Superior temporal gyrus (tissue), 1 donor: ENCODE measurements around the gene AKR1C4.
"Not testable (repeated sequence)": the region's sequence is repeated elsewhere in the genome, so short reads cannot be mapped to it uniquely, and the experiment has no call there.

Experiments used
- DNase-seq: peaks from one replicate; pipeline ENCODE4 v3.0.0-alpha.2; 2016; ENCODE audit errors: extremely low spot score

The AKR1C4 gene

DNA sequence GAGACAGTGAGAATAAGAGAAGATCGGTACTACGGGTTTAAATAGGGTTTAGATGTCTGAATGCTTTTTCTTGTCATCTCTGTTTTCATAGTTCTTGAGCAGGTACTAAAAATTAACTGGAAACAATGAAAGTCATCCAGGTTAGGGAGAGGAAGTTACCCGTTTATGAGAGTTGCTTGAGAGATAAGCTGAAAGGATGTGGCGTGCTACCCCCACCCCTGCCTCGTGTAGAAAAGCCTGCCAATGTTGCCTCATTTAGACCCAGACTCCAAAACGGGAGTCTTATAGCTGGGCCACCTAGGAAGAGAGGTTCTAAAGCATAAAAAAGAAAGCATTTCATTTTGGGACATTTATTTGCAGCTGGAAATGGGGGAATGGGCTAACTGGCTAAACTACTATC is 10.2 kb downstream of the AKR1C4 start:
- no peak for DNase-seq

DNA sequence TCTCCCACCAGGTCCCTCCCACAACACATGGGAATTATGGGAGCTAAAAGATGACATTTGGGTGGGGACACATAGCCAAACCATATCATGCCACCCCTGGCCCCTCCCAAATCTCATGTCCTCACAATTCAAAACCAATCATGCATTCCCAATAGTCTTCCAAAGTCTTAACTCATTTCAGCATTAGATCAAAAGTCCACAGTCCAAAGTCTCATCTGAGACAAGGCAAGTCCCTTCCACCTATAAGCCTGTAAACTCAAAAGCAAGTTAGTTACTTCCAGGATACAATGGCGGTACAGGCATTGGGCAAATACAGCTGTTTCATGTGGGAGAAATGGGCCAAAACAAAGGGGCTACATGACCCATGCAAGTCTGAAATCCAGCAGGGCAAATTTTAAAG is 13.1 kb downstream of the AKR1C4 start:
- DNase-seq, result not testable (repeated sequence)

DNA sequence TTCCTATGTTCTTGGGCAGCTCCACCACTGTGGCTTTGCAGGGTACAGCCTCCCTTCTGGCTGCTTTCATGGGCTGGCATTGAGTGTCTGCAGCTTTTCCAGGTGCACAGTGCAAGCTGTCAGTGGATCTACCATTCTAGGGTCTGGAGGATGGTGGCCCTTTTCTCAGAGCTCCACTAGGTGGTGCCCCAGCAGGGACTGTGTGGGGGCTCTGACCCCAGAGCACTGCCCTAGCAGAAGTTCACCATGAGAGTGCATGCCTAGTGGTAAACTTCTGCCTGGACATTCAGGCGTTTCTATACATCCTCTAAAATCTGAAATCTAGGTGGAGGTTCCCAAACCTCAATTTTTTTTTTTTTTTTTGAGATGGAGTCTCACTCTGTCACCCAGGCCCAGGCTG is 13.6 kb downstream of the AKR1C4 start:
- DNase-seq, result not testable (repeated sequence)

DNA sequence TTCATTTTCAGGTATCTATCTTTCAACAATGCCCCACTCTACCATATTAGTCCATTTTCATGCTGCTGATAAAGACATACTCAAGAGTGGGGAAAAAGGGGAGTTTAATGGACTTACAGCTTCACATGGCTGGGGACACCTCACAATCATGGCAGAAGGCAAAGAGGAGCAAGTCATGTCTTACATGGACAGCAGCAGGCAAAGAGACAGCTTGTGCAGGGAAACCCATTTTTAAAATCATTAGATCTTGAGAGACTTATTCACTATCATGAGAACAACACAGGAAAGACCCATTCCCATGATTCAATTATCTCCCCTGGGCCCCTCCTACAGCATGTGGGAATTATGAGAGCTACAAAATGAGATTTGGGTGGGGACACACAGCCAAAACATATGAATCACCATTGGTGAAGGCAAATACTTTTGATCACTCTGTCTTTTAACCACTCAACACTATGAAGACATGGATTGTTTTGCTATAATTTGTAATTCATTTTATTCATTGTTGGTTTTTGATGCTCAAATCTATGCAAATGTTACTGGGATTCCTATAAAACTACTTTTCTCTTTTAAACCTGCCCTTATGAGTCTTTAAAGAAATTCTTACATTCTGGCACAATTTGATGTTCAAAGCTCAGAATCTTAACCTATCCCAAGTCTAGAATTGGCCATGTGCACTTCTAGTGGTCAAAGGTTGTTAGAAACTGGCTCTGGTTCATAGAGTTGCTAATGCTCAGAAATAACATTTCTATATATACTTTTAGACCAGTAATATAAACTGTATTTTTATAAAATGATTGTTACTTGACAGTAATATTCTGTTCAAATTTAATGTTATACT is 15.3 kb downstream of the AKR1C4 start:
- no peak for DNase-seq

DNA sequence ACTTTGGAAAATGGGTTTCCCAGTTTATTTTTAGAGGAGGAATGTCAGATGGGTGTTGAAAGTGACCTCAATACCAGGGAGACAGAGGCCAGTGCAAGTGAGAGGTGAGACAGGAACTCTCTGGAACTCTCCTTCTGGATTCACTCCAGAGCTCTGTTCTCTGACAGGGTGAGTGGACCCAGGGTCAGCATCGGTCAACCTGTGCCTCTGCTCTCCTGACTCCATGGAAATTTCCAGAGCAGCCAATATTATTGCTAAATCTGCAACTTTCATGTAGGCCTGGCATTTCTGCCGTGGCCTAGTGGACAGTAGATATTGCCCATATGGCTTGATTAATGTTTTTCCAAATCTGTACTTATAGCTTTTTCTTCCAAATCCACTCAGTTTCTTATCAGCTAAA is 20.2 kb downstream of the AKR1C4 start:
- no peak for DNase-seq

DNA sequence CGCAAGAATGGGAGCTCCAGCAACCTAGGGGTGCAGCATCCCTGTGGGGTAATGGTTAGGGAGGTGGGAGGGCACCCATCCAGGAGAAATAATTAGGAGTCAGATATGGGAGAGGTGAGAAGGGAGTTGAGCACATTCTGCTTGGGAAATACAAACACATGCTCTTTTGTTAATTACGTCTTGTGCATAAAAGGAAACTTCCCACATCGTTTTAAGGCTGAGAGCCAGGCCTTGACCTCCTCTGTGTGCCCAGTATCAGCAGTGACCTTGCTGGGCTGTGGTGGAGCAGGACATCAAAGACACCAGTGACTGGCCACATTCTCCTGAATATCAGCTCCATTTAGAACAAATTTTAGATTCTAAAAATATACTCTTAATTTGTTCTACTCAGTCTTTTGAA is 22.6 kb downstream of the AKR1C4 start:
- no peak for DNase-seq

DNA sequence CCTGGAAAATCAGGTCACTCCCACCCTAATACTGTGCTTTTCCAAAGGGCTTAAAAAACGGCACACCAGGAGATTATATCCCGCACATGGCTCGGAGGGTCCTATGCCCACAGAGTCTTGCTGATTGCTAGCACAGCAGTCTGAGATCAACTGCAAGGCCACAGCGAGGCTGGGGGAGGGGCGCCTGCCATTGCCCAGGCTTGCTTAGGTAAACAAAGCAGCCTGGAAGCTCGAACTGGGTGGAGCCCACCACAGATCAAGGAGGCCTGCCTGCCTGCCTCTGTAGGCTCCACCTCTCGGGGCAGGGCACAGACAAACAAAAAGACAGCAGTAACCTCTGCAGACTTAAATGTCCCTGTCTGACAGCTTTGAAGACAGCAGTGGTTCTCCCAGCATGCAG is 26.3 kb downstream of the AKR1C4 start:
- not testable (repeated sequence) for DNase-seq

DNA sequence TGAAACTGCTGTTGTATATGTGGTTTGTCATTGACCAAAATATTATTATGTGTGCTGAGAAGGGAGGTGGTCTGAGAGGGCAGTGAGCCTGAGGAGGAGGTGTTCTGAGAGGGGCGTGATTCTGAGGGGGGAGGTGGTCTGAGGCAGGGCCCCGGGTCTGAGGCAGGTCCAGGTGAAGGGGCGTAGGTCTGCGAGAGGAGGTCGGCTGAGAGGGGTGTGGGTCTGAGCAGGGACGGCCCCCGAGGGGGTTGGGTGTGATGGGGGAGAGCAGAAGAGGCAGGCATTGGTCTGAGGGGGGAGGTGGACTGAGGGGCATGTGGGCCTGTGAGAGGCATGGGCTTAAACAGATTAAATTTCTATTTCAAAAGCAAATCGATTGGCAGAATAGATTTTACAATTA is 32.4 kb downstream of the AKR1C4 start:
- DNase-seq, result no peak

DNA sequence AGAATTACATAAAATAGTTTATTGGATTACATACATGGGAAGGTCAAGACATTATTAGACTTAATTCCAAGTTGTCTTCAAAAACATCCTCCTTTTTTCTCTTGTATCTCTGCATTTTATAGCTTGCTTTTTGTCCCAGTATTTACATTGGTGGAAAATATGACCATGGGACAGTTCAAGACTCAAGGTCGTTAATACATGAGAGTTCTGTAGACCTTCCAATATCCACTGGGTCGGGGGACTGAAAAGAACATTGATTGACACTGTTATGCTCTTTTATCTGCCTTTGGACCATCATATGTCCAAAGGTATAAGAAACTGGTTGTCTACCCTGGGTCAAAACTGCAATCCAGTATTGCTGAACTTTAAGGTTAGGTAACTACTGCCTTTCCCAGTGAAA is 36.7 kb downstream of the AKR1C4 start:
- no peak for DNase-seq

DNA sequence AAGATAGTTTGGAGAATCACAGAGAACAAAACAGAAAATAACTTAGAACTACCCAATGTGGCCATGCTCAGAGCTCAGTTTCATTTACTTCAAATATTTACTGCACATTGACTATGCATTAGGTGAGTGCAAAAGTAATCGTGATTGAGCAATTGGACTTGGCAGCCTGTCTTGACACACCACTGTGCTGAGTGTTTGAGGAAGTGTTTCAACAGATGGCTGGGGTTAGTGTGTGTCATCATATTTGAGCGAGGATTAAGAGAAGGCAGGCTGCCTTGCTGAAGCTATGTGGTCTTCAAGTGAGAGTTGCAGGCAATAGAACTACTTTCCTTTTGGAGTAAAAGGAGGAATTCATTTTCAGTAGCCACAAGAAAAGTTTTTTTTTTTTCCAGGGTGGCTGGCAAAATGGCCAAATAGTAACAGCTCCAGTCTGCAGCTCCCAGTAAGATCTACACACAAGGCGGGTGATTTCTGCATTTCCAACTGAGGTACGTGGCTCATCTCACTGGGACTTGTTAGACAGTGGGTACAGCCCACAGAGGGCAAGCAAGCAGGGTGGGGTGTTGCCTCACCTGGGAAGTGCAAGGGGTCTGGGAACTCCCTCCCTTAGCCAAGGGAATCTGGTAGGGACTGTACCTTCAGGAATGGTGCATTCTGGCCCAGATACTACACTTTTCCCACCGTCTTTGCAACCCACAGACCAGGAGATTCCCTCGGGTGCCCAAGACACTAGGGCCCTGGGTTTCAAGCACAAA is 37.6 kb downstream of the AKR1C4 start:
- no peak for DNase-seq

DNA sequence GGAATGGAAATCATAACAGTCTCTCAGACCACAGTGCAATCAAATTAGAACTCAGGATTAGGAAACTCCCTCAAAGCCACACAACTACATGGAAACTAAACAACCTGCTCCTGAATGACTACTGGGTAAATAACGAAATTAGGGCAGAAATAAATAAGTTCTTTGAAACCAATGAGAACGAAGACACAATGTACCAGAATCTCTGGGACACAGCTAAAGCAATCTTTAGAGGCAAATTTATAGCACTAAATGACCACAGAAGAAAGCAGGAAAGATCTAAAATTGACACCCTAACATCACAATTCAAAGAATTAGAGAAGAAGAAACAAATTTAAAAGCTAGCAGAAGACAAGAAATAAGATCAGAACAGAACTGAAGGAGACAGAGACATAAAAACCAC is 40.9 kb downstream of the AKR1C4 start:
- DNase-seq, result not testable (repeated sequence)

DNA sequence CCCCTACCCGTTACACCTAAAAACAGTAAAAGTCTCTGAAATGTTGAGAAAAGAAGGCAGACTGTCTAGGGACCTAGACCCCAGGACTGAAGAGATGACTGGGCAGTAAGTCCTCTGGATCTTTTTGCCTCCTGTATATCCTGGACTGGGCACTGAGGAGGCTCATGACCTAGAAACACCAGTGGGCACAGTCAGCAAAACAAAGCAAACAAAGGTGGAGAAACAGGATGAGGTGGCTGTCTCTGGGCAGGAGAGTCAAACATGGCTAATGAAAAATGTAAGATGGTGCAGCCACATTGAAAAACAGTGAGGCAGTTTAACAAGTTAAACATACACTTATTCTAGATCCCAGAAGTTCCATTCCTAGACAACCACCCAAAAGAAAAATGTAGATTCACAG is 45.9 kb downstream of the AKR1C4 start:
- no peak for DNase-seq

DNA sequence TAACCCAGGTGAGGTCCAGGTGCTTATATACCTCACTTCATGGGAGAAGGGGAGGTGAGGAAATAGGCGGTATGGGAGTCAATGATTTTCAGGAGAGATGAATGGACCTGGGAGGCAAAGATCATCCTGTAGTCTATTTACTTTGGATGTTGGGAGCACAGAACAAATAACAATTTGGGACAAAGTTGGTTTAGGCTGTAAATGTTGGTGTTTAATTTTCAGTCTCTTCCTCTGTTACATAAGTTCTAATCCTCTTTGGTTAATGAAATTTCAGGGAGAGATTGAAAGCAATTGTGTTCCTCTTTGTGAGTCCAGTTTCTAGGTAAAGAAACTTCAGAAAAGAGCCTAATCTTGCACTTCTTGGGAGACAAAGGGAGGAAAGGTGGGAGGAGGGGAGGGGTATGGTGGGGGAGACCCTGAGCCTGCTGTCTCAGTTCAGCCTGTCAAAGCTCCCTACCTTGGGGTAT is 46.9 kb downstream of the AKR1C4 start:
- no peak for DNase-seq

DNA sequence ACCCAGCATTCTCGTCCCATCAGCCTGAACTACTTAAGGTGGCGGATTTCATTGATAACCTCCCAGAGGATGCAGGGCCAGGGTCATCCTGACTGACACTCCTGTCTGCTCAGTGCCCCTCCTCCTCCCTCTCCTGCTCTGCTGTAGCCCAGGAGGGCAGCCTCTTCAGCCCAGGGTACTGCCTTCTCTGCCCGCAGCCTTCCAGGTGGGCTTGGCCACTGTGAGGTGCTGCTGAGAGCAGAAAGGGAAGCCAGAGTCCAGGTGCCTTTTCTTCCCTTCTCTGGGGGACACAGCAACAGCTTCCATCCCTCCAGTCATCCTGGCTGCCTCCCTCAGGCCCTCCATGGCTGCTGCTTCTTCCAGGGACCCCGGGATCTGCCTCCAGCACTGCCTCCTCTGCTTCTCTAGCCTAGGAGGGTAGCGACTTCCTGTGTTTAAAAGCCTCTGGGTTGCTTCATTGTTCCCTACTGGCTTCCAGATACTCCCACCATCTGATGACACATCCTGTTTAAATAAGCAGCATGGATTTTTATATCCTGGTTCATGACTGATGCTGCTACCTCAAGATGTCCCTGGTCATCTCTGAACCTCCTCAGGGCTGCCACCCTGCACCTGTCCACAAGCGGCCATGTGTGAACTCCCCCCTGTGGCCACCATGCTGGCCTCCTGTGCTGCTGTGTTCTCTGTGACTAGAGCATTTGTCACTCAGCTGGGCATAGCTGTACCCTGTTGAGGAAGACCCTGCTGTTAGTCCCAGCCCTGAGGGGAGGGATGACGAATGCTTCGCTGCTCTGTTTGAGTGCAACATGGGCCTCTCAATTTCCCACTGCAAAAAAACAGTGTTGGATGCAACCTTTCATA is 55.8 kb downstream of the AKR1C4 start:
- no peak for DNase-seq

DNA sequence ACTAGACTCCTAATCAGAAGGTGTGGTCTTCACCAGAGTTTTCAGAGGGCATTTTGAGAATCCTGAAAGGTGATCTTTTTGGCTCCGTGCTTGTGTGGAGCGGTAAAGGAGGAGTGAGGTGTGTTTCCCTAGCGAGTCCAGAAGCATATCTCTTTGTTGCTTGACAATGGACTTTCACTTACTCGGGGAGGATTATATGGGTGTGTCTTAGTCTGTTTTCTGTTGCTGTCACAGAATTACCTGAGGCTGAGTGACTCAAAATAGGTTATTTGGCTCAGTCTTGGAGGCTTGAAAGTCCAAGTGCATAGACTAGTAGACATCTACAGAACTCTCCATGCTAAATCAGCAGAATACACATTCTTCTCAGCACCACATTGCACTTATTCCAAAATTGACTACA is 57.9 kb downstream of the AKR1C4 start:
- DNase-seq, result no peak

DNA sequence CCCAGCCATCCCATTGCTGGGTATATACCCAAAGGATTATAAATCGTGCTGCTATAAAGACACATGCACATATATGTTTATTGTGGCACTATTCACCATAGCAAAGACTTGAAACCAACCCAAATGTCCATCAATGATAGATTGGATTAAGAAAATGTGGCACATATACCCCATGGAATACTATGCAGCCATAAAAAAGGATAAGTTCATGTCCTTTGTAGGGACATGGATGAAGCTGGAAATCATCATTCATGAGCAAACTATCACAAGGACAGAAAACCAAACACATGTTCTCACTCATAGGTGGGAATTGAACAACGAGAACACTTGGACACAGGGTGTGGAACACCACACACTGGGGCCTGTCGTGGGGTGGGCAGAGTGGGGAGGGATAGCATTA is 61.1 kb downstream of the AKR1C4 start:
- not testable (repeated sequence) for DNase-seq

DNA sequence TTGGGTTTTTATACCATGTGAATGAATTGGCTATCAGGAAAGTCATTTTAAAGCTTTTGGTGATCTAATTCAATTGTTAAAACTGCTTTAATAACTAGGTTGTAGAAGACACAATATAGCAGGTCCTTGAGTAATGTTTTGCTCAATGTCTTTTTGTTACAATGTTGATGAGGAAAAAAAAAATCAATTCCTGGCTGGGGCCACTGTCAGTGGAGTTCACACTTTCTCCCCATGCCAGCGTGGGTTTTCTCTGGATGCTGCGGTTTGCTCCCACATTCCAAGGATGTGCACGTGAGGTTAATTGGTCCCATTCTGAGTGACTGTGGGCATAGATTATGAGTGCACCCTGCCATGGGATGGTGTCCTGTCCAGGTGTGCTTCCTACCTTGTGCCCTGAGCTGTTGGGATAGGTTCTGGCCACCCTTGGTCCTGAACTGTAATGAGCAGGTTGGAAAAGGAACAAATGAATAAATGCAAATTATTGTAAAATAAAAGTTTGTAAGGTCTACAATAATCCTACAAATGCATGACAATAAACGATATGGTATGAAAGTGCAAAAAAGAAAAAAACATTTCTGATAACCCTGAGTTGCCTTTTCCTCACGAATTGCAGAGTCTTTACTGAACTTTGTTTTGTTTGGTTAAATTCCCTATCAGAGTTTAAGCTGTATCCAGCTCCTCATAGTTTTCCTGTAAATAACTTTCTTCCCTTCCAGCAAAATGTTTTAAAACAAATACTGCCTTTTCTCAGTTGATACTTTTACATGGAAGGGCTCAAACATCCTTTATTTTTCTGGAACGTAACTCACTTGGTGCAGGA is 62.7 kb downstream of the AKR1C4 start:
- DNase-seq, result no peak

DNA sequence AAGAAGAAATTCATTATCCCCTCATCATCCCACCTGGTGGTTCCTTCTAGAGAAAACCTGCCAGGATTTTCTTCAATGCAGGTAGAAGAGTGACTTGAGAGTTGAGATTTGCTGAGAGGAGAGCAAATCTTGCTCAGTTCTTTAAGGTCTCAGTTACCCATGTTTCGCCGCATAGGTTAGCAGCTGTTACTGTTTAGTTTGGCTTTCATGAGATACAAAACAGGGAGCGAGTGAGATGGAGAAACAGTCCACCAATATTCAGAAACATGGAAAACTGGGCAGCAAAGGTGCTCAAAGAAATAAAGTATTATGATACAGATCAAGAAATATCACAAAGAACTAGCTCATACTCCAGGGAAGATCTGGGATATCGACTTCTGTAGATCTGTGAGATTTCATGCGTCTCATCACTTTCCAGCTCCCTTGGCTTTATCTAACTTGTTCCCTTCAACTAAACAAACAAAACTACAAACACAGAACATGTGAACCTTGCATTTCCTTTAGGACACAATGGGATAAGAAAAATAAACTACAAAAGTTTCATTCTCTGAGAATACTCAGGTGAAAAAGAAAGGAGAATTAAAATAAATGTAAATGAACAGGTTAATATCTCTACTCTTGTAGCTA is 63.4 kb downstream of the AKR1C4 start:
- no peak for DNase-seq

DNA sequence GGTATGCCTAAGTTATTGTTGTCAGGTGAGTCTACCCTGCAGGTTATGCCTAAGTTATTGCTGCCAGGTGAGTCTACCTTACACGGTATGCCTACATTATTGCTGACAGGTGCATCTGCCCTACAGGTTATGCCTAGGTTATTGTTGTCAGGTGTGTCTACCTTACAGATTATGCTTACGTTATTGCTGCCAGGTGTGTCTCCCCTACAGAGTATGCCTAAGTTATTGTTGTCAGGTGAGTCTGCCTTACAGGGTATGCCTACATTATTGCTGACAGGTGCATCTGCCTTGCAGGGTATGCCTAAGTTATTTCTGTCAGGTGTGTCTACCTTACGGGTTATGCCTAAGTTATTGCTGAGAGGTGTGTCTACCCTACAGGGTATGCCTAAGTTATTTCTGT is 64.2 kb downstream of the AKR1C4 start:
- DNase-seq, result no peak

DNA sequence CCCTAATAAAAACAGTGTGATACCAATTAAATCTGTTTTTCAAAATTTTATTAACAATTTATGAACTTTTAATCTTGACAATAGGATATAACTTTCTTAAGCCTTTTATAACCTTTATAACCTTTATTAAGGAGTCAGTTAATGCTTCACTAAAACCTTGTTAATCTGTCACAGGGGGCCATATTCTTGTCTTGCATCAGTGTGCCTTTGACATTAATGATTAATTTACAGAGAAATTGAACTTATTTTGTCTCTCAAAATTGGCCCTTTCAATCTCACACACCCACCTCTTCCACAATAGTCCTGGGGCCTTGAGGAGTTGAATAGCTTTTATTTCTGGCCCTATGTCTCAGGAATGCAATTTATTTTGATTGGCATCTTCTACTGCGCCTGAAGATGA is 68.5 kb downstream of the AKR1C4 start:
- no peak for DNase-seq

DNA sequence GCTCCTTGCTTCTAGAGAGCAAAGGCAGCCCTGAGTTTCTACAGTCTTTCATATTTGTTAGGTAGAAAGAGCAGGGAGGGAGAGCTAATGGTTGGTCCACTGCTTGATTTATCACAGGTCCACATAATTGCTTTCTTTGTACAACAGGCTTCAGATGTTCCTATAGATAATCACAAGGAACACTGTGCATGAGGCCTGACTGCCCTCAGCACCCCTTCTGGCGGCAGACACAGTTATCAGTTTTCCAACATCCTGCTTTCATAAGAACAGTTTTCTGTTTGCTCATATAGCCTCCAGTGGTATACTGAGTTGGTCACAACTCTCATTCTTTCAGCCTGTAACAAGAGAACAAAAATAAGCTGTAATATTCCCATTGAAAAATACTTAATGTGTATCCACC is 69.7 kb downstream of the AKR1C4 start:
- DNase-seq, result no peak
